IPS-18c (cell line): ENCODE results near the gene AGBL1.

Source experiments
- H3K4me3 ChIP-seq: 2 replicates; pipeline ENCODE4 v1.7.0; 2013; ENCODE audit warnings: low read depth, mild to moderate bottlenecking, low read length, moderate library complexity; ENCODE audit not compliant: insufficient read depth
- H3K9me3 ChIP-seq: one replicate; pipeline ENCODE4 v1.6.1; 2013; ENCODE audit warnings: mild to moderate bottlenecking, low read length, moderate library complexity; ENCODE audit not compliant: control insufficient read depth, insufficient read depth

Gene AGBL1

GRCh38 chr15:86199467-86200145, 119.9 kb downstream of the AGBL1 start:
- H3K9me3 ChIP-seq: no peaks in the 10 kb centered on the region
- no peak overlapping the region for H3K4me3 ChIP-seq

- no peak overlapping the region for H3K4me3 ChIP-seq
- no peaks in the 10 kb centered on the region for H3K9me3 ChIP-seq
These were observed 121.8 kb downstream of the AGBL1 start for GRCh38 chr15:86201313-86202008.

- no peaks in the 10 kb centered on the region for H3K9me3 ChIP-seq
- no peak overlapping the region for H3K4me3 ChIP-seq
These were observed 123.8 kb downstream of the AGBL1 start for GRCh38 chr15:86203462-86203861.

GRCh38 chr15:86205096-86205495, 125.4 kb downstream of the AGBL1 start:
- no peak overlapping the region for H3K4me3 ChIP-seq
- no peaks in the 10 kb centered on the region for H3K9me3 ChIP-seq

GRCh38 chr15:86213420-86213819, 133.7 kb downstream of the AGBL1 start:
- H3K4me3 ChIP-seq: no peak overlapping the region
- peaks cover 5% of the 10 kb centered on the region for H3K9me3 ChIP-seq

GRCh38 chr15:86213888-86214287, 134.2 kb downstream of the AGBL1 start:
- H3K9me3 ChIP-seq: peaks cover 5% of the 10 kb centered on the region
- no peak overlapping the region for H3K4me3 ChIP-seq

- H3K4me3 ChIP-seq: no peak overlapping the region
- H3K9me3 ChIP-seq: no peaks in the 10 kb centered on the region
These were observed 141.4 kb downstream of the AGBL1 start for GRCh38 chr15:86221119-86221518.

GRCh38 chr15:86229306-86229705, 149.6 kb downstream of the AGBL1 start:
- no peaks in the 10 kb centered on the region for H3K9me3 ChIP-seq
- H3K4me3 ChIP-seq: no peak overlapping the region

- no peaks in the 10 kb centered on the region for H3K9me3 ChIP-seq
- H3K4me3 ChIP-seq: no peak overlapping the region
These were observed 150.3 kb downstream of the AGBL1 start for GRCh38 chr15:86229936-86230335.

GRCh38 chr15:86231864-86232721, 152.4 kb downstream of the AGBL1 start:
- Histone ChIP-seq H3K4me3 (peak overlapping the region; percentile 30; the same call in 1 of the 2 replicates), H3K9me3 (no peaks in the 10 kb centered on the region)

- H3K4me3 ChIP-seq: no peak overlapping the region
- H3K9me3 ChIP-seq: no peaks in the 10 kb centered on the region
These were observed 156.0 kb downstream of the AGBL1 start for GRCh38 chr15:86235667-86236066.

- Histone ChIP-seq H3K9me3 (no peaks in the 10 kb centered on the region), H3K4me3 (peak overlapping the region; percentile 4; the same call in 1 of the 2 replicates)
These were observed 156.9 kb downstream of the AGBL1 start for GRCh38 chr15:86236356-86237110.

GRCh38 chr15:86237111-86237500, 157.4 kb downstream of the AGBL1 start:
- Histone ChIP-seq H3K9me3 (no peaks in the 10 kb centered on the region), H3K4me3 (no peak overlapping the region)

GRCh38 chr15:86247249-86247955, 167.7 kb downstream of the AGBL1 start:
- H3K4me3 ChIP-seq: no peak overlapping the region
- no peaks in the 10 kb centered on the region for H3K9me3 ChIP-seq

- H3K4me3 ChIP-seq: no peak overlapping the region
These were observed 175.6 kb downstream of the AGBL1 start for GRCh38 chr15:86255247-86255646.

GRCh38 chr15:86256628-86257027, 177.0 kb downstream of the AGBL1 start:
- H3K4me3 ChIP-seq: no peak overlapping the region
- H3K9me3 ChIP-seq: no peaks in the 10 kb centered on the region

More at GRCh38 chr15:86255247-86255646, 175.6 kb downstream of the AGBL1 start:
- H3K9me3 ChIP-seq: no peaks in the 10 kb centered on the region

GRCh38 chr15:86259589-86259988, 179.9 kb downstream of the AGBL1 start:
- H3K9me3 ChIP-seq: no peaks in the 10 kb centered on the region
- no peak overlapping the region for H3K4me3 ChIP-seq
